GM19043 (cell line): ENCODE data around the gene CTNNB1.

Experiments
- ATAC-seq: cut with Tn5 transposase; IDR thresholded peaks from one replicate; pipeline ENCODE4 v1.9.1; 2021; ENCODE audit warnings: low read depth; ENCODE audit not compliant: unreplicated experiment

Gene CTNNB1

DNA sequence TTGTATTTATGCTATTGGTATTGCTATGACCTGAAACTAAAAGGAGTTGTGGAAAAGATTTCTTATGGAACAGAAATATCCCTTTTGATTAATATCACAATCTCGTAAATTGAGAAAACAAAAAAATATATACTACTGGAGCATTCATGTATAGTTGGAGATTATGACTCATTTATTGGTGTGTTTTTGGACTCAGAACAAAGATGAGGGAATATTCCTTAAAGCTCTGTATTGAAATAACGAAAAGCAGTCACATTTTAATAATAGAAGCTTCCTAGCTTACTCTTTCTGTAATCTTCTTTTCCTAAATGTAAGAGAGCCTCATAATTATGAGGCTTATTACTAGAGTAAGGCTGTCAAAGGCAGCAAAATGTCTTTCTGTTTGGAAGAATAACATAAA lies 14.3 kb downstream of the CTNNB1 start:
- ATAC-seq: no peak

- no peak for ATAC-seq
Measured at GRCh38 chr3:41216422-41216821, 17.1 kb downstream of the CTNNB1 start.

GRCh38 chr3:41216993-41217392 lies 17.7 kb downstream of the CTNNB1 start:
- no peak for ATAC-seq

DNA sequence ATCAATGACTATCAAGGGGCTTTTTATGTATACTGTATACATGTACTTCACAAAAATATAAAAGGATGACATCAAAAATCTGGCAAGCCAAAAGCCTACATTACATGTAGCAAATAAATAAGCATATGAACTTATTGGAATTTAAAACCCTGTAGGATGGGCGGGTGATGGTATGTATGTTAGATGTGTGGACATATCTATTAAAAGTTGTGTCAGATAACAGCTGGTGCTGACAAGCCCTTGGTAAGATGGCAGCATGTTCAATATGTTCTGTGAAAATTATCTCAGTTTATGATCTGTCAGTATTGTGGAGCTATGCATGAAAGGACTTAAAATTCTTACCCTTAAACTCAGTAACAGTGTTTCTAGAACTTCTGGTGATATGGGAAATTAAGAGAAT lies 20.1 kb downstream of the CTNNB1 start:
- no peak for ATAC-seq

DNA sequence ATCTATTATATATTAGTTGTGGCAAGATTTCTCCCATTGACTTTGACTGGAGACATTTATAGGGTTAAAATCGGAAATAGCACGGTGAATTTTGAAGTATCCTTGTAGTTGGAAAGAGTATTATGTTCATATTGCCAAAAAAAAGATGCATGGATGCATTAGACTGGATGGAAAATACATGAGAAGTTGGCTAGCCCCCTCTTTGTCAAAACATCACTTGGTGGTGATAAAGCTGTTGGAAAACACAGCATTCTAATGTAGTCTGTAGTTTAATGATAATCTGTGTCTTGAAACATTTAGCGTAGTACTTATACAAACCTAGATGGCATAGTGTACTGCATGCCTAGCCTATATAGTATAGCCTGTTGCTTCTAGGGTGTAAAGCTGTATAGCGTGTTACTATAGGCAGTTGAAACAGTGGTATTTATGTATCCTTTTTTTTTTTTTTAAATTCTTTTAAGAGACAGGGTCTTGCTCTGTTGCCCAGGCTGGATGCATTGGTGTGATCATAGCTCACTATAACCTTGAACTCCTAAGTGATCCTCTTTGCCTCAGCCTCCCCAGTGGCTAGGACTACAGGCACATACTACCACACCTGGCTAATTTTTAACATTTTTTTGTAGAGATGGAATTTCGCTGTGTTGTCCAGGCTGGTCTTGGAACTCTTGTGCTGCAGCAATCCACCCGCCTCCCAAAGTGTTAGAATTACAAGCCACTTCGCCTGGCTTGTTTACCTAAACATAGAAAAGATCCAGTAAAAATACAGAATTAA lies 21.8 kb downstream of the CTNNB1 start:
- no peak for ATAC-seq

DNA sequence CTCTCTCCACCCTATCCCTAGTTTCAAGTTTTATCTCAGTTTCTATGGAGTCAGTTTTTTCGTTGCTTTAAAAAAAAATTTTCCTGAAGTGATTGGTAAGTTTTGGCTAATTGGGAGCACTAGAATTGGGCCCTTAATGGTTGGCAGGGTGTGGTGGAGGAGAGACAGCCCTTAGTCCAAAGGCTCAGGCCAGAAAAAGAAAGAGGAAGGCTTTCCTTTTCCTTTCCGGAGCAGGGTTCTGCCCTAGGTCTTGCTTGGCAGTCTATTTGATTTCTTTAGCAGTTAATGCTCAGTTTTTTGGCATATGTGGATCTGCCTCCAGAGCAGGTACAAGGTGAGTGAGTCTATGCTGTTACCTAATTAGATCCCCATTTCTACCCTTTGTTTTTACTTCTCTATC lies 22.7 kb downstream of the CTNNB1 start:
- no peak for ATAC-seq

GRCh38 chr3:41222501-41222900 lies 23.2 kb downstream of the CTNNB1 start:
- ATAC-seq: no peak

DNA sequence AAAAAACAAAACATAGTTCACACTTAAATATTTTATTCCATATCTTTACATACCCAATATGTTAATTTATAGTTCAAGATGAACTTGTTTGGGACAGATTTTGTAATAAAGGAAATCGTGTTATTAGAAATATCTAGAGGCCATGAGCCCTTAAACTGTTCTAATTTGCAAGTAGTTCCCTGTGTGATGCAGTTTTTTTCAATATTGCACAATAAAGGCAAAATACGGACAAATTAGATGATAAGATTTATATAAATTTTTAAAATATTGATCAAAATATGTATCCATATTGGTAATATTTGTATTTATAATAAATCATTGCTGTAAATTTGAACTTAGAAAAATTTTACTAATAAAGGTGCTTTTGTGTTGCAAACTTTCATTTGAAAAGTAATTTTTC lies 23.8 kb downstream of the CTNNB1 start:
- no peak for ATAC-seq

DNA sequence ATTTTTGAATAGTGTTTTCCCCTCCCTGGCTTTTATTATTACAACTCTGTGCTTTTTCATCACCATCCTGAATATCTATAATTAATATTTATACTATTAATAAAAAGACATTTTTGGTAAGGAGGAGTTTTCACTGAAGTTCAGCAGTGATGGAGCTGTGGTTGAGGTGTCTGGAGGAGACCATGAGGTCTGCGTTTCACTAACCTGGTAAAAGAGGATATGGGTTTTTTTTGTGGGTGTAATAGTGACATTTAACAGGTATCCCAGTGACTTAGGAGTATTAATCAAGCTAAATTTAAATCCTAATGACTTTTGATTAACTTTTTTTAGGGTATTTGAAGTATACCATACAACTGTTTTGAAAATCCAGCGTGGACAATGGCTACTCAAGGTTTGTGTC lies 24.4 kb downstream of the CTNNB1 start:
- no peak for ATAC-seq

DNA sequence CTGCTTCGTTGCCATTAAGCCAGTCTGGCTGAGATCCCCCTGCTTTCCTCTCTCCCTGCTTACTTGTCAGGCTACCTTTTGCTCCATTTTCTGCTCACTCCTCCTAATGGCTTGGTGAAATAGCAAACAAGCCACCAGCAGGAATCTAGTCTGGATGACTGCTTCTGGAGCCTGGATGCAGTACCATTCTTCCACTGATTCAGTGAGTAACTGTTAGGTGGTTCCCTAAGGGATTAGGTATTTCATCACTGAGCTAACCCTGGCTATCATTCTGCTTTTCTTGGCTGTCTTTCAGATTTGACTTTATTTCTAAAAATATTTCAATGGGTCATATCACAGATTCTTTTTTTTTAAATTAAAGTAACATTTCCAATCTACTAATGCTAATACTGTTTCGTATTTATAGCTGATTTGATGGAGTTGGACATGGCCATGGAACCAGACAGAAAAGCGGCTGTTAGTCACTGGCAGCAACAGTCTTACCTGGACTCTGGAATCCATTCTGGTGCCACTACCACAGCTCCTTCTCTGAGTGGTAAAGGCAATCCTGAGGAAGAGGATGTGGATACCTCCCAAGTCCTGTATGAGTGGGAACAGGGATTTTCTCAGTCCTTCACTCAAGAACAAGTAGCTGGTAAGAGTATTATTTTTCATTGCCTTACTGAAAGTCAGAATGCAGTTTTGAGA lies 25.0 kb downstream of the CTNNB1 start:
- ATAC-seq: no peak

GRCh38 chr3:41234823-41235721 lies 35.8 kb downstream of the CTNNB1 start:
- ATAC-seq: no peak

DNA sequence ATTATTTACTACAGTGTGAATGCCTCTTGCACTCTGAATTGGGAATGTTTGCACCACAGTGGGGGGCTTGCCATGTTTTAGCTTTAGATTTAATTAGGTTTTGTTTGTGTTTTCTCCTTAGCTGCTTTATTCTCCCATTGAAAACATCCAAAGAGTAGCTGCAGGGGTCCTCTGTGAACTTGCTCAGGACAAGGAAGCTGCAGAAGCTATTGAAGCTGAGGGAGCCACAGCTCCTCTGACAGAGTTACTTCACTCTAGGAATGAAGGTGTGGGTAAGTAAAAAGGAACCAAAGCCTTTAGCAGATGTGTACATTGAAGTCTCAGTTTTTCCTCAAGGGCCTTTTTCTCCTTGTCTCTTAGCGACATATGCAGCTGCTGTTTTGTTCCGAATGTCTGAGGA lies 36.9 kb downstream of the CTNNB1 start:
- no peak for ATAC-seq

GRCh38 chr3:41237907-41238306 lies 38.6 kb downstream of the CTNNB1 start:
- ATAC-seq: no peak

DNA sequence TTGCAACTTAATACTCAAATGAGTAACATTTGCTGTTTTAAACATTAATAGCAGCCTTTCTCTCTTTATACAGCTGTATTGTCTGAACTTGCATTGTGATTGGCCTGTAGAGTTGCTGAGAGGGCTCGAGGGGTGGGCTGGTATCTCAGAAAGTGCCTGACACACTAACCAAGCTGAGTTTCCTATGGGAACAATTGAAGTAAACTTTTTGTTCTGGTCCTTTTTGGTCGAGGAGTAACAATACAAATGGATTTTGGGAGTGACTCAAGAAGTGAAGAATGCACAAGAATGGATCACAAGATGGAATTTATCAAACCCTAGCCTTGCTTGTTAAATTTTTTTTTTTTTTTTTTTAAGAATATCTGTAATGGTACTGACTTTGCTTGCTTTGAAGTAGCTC lies 40.3 kb downstream of the CTNNB1 start:
- no peak for ATAC-seq

DNA sequence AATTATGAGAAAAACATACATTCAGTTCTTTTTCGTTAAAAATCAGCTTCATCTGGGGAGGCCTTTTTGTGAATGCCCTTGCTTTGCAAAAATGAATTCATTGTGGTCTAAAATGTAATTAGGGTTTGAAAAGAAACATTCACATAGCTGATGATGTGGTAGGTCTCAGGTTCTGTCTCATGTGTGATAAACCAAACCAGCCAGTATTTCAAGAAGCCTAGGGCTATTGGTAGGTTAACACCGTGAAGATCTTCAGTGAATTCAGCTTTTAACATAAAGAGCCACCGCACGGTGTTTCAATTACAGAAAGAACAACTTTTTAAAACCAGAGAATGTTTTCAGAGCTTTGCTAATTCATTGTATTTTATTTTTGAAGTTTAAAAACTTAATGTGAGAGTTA lies 41.9 kb downstream of the CTNNB1 start:
- no peak for ATAC-seq

DNA sequence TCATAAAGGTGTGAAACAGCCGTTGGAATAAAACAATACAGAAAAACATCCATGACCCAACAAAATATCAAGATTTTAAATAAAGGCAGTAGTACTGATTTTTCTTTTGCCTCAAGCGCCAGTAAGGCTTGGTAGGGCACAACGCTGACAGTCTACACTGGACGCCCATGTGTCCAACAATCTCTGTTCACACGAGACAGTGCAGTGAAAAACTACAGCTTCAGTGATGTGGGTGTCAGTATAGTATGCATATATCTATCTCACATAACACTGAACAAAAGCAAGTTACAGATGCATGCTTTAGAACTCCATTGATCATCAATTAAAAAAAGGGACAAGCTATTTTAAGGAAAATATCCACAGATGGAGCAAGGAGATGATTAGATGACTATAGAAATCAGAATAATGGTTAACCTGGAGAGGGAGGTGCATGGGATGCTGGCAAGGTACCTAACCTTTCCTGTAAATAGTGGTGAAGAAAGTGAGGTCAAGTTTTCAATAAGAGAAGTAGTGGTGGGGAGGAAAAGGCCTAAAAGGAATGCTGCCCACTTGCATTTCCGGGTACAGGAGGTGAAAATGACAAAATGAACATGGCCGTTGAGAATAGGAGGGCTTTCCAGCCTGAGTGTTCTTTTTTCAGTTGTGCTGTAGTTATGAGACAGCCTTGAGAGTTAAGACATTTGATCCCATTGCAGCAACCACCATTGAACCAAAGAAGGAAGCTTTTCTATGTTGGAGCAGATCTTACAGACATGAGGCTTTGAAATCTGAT lies 42.7 kb downstream of the CTNNB1 start:
- no peak for ATAC-seq

GRCh38 chr3:41243183-41243582 lies 43.9 kb downstream of the CTNNB1 start:
- no peak for ATAC-seq

DNA sequence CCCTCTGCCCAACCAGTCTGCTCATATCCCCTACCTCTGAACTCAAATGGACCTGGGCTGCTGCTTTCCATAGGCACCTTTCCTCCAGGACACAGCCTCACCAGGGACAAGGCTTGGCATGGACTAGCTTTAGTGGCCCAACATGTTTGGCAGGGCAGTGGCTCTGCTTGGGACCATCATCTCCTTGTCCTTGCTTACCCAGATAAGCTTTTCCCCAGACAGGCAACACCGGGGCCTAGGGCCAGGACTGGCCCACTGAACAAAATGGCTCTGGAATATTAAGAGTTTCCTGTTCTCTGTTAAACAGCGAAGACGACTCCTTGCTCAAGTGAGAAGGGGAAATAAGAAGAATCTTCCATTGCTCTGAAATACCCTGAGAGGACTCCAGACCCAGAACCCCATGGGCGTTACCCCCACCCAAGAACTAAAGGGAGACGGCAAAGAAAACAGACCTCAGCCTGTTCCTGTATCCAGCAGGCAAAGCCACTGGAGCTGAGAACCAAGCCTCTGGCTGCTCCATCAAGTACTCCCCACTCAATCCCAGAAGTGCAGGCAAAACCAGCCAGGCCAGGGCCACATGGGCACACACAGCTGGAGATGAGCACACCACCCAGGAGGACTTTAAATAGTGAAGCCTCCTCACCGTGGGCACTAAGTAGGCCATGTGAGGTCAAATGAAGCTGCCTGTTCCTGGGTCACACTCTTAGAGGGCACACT lies 45.5 kb downstream of the CTNNB1 start:
- ATAC-seq: no peak

DNA sequence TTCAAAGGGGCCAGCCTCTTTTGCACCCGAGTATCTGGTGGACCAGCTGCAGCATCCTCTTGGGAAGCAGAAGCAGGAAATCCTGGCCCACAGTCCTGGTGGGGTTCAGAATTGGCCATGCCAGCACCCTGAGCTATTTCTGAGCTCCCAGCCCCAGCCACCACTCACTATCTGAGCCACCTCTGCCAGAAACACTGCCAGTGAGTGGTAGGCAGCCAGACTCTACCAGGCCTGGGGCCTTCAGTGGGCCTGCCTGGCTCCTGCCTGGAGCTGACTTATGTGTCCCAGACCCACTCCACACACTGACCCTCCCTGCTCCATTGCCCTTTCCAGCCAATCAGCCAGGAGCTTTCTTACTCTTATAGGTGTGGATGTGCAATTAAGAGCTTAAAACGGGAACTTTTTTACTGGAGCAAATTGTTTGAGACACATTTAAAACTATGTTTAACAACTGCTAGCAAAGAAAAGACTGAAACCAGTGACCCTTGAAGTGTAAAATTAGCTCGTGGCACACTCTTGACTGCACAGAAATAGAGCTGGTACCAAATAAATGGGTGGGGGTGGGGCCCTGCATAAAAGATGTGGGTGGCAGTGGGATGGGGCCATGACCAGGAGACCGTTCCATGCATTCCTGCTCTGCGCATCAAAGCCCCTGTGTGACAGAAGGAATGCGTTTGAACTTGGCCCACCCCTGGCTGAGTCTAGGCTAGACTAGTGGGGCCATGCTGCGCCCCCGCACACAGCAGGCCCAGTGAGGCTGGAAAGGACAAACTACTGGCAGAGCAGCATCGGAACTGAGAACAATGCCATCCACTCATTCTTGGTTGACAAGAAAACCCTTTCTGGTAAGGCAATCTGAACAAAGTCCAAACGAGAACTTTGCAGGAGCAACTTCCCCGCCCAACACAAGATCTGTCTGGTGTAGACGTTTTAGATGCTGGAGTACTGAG lies 48.0 kb downstream of the CTNNB1 start:
- no peak for ATAC-seq
